GM19452 (cell line): Measurements from ENCODE around the gene MYLK.
"Not testable (repeated sequence)": the region's sequence is repeated elsewhere in the genome, so short reads cannot be mapped to it uniquely, and the experiment has no call there.

ENCODE experiments used
- ATAC-seq: cut with Tn5 transposase; IDR thresholded peaks from one replicate; pipeline ENCODE4 v1.9.1; 2021; ENCODE audit not compliant: unreplicated experiment

MYLK gene, protein sequence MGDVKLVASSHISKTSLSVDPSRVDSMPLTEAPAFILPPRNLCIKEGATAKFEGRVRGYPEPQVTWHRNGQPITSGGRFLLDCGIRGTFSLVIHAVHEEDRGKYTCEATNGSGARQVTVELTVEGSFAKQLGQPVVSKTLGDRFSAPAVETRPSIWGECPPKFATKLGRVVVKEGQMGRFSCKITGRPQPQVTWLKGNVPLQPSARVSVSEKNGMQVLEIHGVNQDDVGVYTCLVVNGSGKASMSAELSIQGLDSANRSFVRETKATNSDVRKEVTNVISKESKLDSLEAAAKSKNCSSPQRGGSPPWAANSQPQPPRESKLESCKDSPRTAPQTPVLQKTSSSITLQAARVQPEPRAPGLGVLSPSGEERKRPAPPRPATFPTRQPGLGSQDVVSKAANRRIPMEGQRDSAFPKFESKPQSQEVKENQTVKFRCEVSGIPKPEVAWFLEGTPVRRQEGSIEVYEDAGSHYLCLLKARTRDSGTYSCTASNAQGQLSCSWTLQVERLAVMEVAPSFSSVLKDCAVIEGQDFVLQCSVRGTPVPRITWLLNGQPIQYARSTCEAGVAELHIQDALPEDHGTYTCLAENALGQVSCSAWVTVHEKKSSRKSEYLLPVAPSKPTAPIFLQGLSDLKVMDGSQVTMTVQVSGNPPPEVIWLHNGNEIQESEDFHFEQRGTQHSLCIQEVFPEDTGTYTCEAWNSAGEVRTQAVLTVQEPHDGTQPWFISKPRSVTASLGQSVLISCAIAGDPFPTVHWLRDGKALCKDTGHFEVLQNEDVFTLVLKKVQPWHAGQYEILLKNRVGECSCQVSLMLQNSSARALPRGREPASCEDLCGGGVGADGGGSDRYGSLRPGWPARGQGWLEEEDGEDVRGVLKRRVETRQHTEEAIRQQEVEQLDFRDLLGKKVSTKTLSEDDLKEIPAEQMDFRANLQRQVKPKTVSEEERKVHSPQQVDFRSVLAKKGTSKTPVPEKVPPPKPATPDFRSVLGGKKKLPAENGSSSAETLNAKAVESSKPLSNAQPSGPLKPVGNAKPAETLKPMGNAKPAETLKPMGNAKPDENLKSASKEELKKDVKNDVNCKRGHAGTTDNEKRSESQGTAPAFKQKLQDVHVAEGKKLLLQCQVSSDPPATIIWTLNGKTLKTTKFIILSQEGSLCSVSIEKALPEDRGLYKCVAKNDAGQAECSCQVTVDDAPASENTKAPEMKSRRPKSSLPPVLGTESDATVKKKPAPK (N-terminal part only)

DNA sequence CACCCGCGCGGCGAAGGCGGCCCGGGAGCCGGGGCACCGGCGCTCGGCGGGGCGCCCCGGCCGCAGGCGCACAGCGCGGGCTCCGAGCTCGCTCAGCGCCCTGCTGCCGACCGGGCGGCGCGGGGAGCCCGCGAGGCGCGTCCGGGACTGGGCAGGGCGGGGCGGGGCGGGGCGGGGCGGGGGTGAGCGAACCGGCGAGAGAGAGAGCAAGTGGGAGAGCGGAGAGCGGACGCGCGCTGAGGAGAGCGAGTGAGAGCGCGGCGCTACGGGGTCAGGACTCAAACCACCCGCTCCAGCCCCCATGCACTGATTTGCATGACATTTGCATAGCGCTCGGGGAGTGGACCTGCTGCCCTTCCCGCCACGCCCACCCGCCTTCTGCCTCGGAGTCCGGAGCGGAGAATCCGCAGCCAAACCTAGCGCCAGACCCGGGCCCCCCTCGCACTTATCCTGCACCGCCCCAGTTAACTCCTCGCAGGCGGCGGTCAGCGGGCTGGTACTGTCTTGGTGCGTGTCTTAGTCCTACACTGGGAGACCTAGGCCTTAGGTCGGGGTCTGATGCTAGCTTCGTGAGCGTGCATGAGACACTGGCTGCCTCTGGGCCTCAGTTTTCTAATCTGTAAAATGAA, at the start of gene MYLK:
TSS of gene MYLK (minus strand) at position 130 of the 629 bp plus-strand sequence. CDS start 90,491 bp downstream, outside the sequence.
- ATAC-seq, result peak; percentile 76

DNA sequence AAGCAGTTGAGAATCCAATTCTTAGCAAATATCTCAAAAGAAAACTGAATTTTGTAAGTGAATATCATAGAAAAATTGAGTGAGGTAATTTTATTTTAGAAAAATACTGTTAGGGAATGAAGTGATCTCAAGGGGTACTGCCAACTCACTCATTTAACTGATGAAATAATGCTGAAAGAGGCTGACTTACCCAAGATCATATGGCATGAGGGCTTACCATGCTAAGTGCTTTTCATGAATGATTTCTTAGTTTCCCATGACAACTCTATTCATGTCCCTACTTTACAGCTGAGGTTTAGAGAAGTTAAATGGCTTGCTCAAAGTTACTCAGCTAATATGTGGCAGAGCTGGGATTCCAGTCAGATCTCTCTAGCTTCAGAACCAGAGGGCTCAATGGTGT, 46.3 kb upstream of the MYLK start:
- no peak for ATAC-seq

DNA sequence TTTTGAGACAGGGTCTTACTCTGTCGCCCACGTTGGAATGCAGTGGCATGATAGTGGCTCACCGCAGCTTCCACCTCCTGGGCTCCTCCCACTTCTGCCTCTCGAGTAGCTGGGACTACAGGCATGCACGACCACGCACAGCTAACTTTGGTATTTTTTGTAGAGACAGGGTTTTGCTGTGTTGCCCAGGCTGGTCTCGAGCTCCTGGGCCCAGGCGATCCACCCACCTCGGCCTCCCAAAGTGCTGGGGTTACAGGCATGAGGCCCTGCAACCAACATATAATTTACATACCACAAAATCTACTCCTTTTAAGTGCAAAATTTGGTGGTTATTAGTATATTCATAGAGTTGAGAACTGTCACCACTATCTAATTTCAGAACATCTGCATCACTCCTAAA, 45.2 kb upstream of the MYLK start:
- ATAC-seq, result no peak

- ATAC-seq, result no peak
Observed at GRCh38 chr3:123926396-123926795, 42.3 kb upstream of the MYLK start.

DNA sequence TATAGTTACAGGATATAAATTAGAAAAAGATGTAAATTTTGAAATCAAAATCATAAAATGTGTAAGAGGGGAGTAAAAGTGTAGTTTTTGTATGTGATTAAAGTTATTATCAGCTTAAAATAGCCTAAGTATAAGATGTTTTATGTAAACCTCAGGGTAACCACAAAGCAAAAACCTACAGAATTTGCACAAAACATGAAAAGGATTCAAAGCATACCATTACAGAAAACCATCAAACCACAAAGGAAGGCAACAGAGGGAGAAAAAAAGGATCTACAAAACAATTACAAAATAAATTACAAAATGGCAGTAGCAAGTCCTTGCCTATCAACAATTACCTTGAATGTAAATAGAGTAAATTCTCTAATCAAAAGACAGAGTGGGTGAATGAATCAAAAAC, 36.7 kb upstream of the MYLK start:
- no peak for ATAC-seq

DNA sequence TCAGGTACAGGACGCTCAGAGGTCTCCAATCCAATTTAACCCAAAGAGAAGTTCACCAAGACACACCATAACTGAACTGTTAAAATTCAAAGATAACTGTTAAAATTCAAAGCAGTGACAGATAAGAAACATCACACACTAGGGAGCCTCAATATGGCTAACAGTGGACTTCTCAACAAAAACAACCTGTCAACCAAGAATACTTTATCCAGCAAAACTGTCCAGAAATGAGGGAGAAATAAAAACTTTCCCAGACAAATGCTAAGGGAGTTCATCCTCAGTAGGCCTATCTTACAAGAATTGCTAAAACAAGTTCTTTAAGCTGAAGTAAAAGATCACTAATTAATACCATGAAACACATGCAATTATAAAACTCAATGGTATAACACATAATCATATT, 36.3 kb upstream of the MYLK start:
- no peak for ATAC-seq

DNA sequence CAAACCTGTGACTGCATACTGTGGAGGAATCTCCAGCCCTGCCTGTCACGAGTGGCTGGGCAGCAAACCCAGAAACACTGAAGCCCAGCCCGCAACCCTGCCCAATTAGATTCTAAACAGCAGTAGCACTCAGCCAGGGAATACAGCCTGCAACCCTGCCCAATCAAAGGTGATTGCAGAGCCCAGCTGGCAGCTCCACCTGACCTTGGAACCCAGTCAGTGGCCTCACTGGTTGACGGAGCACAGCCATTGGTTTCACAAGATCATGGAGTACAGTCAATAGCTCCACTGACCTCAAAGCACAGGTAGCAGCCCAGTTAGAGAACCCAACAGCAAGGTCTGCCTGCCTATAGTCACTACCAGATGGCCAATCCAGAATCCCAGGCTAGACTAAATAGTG, 35.2 kb upstream of the MYLK start:
- ATAC-seq, result no peak

DNA sequence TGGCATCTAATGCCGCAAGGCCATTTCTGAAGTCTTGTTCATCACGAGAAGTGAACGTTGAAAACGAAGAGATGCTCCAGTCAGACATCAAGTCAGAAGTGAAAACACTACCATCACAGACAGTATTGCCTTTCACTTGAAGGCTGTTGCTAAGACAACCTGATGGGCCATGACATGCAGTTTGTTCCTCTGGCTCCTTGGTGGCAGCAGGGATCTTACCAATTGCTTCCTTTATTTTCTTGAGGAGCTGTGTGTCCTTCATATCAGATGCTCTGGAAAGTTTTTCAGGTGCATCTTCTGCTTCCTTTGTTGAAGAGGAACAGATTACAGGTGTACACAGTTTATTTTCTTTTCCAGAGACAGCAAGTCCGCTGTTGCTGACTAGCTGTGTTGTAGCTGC, 30.7 kb upstream of the MYLK start:
- no peak for ATAC-seq

GRCh38 chr3:123909785-123910184, 25.7 kb upstream of the MYLK start:
- peak; percentile 75 for ATAC-seq

DNA sequence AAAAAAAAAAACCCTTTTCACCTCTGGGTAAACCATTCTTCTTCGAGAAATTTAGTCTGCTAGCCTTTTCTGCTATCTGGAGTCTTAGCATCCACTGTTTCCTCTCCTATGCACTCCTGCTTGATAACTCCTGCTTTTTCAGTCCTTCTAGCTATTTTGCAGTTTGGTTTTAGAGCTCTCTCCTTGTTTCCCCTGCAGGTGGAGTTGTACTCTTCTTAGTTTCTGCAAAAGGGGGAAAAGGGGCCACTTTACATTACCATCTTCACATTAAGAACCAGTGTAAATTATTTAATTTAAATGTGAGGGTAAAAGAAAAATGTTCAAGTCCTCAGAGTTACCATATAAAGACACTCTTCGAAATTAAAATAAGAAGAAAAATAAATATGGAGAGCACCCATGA, 23.6 kb upstream of the MYLK start:
- ATAC-seq, result no peak

- no peak for ATAC-seq
Observed at GRCh38 chr3:123899300-123899865, 15.3 kb upstream of the MYLK start.

DNA sequence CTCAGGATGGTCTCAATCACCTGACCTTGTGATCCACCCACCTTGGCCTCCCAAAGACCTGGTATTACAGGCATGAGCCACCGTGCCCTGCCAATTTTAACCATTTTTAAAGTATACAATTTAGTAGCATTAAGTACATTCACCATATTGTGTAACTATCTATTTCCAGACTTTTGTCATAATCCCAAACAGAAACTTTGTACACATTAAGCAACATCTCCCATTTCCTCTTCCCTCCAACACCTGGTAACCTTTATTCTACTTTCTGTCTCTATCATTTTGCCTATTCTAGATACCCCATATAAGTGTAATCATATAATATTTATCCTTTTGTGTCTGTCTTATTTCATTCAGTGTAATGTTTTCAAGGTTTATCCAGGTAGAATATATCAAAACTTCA, 8.9 kb upstream of the MYLK start:
- no peak for ATAC-seq

DNA sequence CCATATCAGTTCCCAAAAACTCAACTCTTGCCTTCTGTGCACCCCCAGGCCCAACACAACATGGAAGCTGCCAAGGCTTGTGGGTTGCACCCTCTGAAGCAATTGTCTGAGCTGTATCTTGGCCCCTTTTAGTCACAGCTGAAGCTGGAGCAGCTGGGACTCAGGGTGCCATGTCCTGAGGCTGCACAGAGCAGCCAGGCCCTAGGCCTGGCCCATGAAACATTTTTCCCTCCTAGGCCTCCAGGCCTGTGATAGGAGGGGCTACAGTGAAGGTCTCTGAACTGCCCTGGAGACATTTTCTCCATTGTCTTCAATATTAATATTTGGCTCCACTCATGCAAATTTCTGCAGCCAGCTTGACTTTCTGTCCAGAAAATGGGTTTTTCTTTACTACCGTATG, 8.1 kb upstream of the MYLK start:
- no peak for ATAC-seq

GRCh38 chr3:123890991-123891390, 6.9 kb upstream of the MYLK start:
- not testable (repeated sequence) for ATAC-seq

DNA sequence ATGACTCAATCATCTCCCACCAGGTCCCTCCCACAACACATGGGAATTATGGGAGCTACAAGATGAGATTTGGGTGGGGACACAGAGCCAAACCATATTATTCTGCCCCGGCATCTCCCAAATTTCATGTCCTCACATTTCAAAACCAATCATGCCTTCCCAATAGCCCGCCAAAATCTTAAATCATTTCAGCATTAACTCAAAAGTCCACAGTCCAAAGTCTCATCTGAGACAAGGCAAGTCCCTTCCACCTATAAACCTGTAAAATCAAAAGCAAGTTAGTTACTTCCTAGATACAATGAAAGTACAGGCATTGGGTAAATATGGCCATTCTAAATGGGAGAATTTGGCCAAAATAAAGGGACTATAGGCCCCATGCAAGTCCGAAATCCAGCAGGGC, 6.0 kb upstream of the MYLK start:
- not testable (repeated sequence) for ATAC-seq

DNA sequence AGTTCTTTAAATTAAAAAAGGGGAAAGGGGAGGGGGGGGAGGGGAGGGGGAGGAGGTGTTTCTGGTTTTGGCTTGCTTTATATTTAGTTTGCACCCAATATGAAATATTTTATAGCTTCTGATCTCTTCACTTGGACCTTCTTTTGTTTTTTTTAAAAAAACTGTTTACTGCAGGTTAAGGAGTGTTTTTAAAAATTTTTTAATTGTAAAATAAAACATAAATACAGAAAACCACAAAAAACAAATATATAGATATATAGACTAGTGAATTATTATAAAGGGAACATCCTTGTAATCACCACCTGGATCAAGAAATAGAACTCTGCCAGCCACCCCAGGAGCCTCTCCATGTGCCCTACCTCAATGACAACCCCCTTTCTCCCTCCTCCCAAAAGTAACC, 861 bp upstream of the MYLK start:
- no peak for ATAC-seq

GRCh38 chr3:123883701-123884202, 380 bp downstream of the MYLK start:
- no peak for ATAC-seq

DNA sequence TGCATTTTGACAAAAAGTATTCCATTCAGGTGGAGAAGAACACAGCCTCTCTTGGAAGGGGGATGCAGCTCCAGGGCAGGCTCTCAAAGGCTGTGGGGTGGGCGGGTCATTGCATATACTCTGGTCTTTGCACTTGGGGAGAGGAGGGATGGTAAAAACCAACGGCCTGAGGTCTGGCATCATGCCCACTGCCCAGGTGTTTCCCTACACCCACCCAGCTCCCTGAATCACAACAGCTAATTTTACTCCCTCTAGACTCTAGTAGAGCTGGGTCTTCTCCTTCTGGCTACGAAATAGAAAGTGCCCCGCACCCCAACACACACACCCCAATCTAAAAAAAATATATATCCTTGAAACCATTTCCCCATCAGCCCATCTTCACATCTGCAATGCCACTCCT, 1.0 kb downstream of the MYLK start:
- no peak for ATAC-seq

- no peak for ATAC-seq
Observed at GRCh38 chr3:123881771-123882170, 2.4 kb downstream of the MYLK start.

GRCh38 chr3:123880998-123881561, 3.1 kb downstream of the MYLK start:
- no peak for ATAC-seq
